Skin epidermis (tissue), 12 donors: ENCODE measurements around the gene PCDHGA7.
"Not testable (repeated sequence)": the region's sequence is repeated elsewhere in the genome, so short reads cannot be mapped to it uniquely, and the experiment has no call there.

Experiments used
- H3K27ac ChIP-seq, 21 experiments: fragments of 200-600 bp; sonication (generic) in 11 of 21; one replicate each; pipeline ENCODE4 v1.5.0; 2020; ENCODE audit warnings: mild to moderate bottlenecking in 3 of 21, inconsistent platforms in 2 of 21, moderate library complexity in 2 of 21
- H3K4me3 ChIP-seq, 7 experiments: fragments of 200-600 bp; sonication (generic) in 2 of 7; one replicate each; pipeline ENCODE4 v1.5.0; 2020; ENCODE audit warnings: inconsistent platforms in 2 of 7, mild to moderate bottlenecking in 2 of 7, moderate library complexity in 1 of 7

Gene PCDHGA7

GRCh38 chr5:141394401-141395187, 12.1 kb downstream of the PCDHGA7 start:
- H3K4me3 ChIP-seq: not testable (repeated sequence)

GRCh38 chr5:141397756-141398551, 15.4 kb downstream of the PCDHGA7 start, which contains the start of gene PCDHGB5:
Gene PCDHGB5, plus strand, starts transcription at chr5:141397947. Its CDS starts 181 bp downstream, at chr5:141398128.
- peak within 1 kb of the TSS in 1 of 7 experiments; percentile 6 for H3K4me3 ChIP-seq
- H3K27ac ChIP-seq: not testable (repeated sequence)

More at GRCh38 chr5:141394401-141395187, 12.1 kb downstream of the PCDHGA7 start:
- H3K27ac ChIP-seq: not testable (repeated sequence)

GRCh38 chr5:141398608-141399007, 16.1 kb downstream of the PCDHGA7 start:
- H3K27ac ChIP-seq: no peak overlapping the region
- H3K4me3 ChIP-seq: no peak overlapping the region

- no peak overlapping the region for H3K4me3 ChIP-seq
These were observed 17.2 kb downstream of the PCDHGA7 start for GRCh38 chr5:141399555-141400258.

GRCh38 chr5:141402553-141403243, 20.2 kb downstream of the PCDHGA7 start, which contains the start of gene PCDHGA9:
Gene PCDHGA9, plus strand, starts transcription at chr5:141402778. Its CDS starts 175 bp downstream, at chr5:141402953.
- H3K4me3 ChIP-seq: peak within 1 kb of the TSS in 3 of 7 experiments; percentile 1 to 22 (median 7)
- peak within 1 kb of the TSS in 1 of 21 experiments; percentile 9 for H3K27ac ChIP-seq

More at GRCh38 chr5:141399555-141400258, 17.2 kb downstream of the PCDHGA7 start:
- no peak overlapping the region for H3K27ac ChIP-seq

- H3K27ac ChIP-seq: no peak overlapping the region
- H3K4me3 ChIP-seq: peak overlapping the region in 1 of 7 experiments; percentile 7
These were observed 20.8 kb downstream of the PCDHGA7 start for GRCh38 chr5:141403387-141403786.

GRCh38 chr5:141407790-141408505, 25.4 kb downstream of the PCDHGA7 start, which contains the start of gene PCDHGB6:
Gene PCDHGB6, plus strand, starts transcription at chr5:141408021. Its CDS starts 182 bp downstream, at chr5:141408203.
- not testable (repeated sequence) for H3K27ac ChIP-seq
- peak within 1 kb of the TSS in 4 of 7 experiments; percentile 11 to 21 (median 12) for H3K4me3 ChIP-seq

GRCh38 chr5:141409598-141410306, 27.2 kb downstream of the PCDHGA7 start:
- Histone ChIP-seq H3K4me3 (no peak overlapping the region), H3K27ac (no peak overlapping the region)

GRCh38 chr5:141411575-141411974, 29.0 kb downstream of the PCDHGA7 start:
- Histone ChIP-seq H3K4me3 (no peak overlapping the region), H3K27ac (no peak overlapping the region)

GRCh38 chr5:141412854-141413539, 30.5 kb downstream of the PCDHGA7 start, which contains the start of gene PCDHGA10:
Gene PCDHGA10, plus strand, starts transcription at chr5:141412987. Its CDS starts 189 bp downstream, at chr5:141413176.
- Histone ChIP-seq H3K27ac (peak within 1 kb of the TSS in 1 of 21 experiments; percentile 41), H3K4me3 (peak within 1 kb of the TSS in 6 of 7 experiments; percentile 3 to 36 (median 20))

- peak overlapping the region in 6 of 7 experiments; percentile 3 to 36 (median 20) for H3K4me3 ChIP-seq
- no peak overlapping the region for H3K27ac ChIP-seq
These were observed 31.1 kb downstream of the PCDHGA7 start for GRCh38 chr5:141413540-141414069.

- H3K27ac ChIP-seq, H3K4me3 ChIP-seq: not testable (repeated sequence)
These were observed 32.2 kb downstream of the PCDHGA7 start for GRCh38 chr5:141414548-141415274.

GRCh38 chr5:141415275-141415618, 32.7 kb downstream of the PCDHGA7 start:
- H3K4me3 ChIP-seq, H3K27ac ChIP-seq: not testable (repeated sequence)

- Histone ChIP-seq H3K4me3 (peak within 1 kb of the TSS; percentile 16 to 37 (median 25)), H3K27ac (peak within 1 kb of the TSS in 1 of 21 experiments; percentile 12)
These were observed 35.1 kb downstream of the PCDHGA7 start, which contains the start of gene PCDHGB7 for GRCh38 chr5:141417494-141418172. Gene PCDHGB7, plus strand, starts transcription at chr5:141417677. Its CDS starts 183 bp downstream, at chr5:141417860.

- Histone ChIP-seq H3K4me3 (no peak overlapping the region), H3K27ac (no peak overlapping the region)
These were observed 36.7 kb downstream of the PCDHGA7 start for GRCh38 chr5:141419074-141419880.
